AG10803 (cell line): ENCODE data around the gene LPAR6.
A peak's percentile ranks its signal among the peaks of the same experiment; 100 is the strongest.

Experiments
- DNase-seq: peaks from one replicate; pipeline ENCODE4 v3.0.0; 2010; ENCODE audit warnings: low read depth
- H3K4me3 ChIP-seq: 2 replicates; pipeline ENCODE4 v1.5.1; 2011; ENCODE audit warnings: mild to moderate bottlenecking, low read length, control low read depth
- TF ChIP-seq, protein P1 (sequence below): conservative IDR thresholded peaks from 2 replicates; pipeline ENCODE4 v1.5.1; 2011; ENCODE audit warnings: mild to moderate bottlenecking, low read length, control low read depth, inconsistent platforms

The LPAR6 gene

DNA sequence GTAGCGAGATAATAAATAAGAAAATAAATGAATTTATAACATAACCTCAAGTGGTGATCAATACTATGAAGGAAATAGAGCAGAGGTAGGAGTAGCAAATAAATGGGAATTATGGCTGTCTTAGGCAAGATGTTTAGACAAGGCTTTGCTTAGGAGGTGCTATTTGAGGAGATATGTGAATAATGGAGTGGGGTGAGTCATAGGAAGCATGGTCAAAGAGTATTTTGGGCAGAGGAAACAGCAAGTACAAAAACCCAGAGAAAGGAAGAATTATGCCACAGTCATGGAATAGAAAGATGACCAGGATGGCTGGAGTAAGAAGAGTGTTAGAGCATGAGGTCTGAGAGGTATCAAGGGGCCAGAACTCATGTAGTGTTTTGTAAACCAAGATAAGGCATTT is 33.6 kb upstream of the LPAR6 start:
- TF ChIP-seq, protein P1, sequence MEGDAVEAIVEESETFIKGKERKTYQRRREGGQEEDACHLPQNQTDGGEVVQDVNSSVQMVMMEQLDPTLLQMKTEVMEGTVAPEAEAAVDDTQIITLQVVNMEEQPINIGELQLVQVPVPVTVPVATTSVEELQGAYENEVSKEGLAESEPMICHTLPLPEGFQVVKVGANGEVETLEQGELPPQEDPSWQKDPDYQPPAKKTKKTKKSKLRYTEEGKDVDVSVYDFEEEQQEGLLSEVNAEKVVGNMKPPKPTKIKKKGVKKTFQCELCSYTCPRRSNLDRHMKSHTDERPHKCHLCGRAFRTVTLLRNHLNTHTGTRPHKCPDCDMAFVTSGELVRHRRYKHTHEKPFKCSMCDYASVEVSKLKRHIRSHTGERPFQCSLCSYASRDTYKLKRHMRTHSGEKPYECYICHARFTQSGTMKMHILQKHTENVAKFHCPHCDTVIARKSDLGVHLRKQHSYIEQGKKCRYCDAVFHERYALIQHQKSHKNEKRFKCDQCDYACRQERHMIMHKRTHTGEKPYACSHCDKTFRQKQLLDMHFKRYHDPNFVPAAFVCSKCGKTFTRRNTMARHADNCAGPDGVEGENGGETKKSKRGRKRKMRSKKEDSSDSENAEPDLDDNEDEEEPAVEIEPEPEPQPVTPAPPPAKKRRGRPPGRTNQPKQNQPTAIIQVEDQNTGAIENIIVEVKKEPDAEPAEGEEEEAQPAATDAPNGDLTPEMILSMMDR, result no peak
- no peak overlapping the region for H3K4me3 ChIP-seq
- DNase-seq, result peak; percentile 64

DNA sequence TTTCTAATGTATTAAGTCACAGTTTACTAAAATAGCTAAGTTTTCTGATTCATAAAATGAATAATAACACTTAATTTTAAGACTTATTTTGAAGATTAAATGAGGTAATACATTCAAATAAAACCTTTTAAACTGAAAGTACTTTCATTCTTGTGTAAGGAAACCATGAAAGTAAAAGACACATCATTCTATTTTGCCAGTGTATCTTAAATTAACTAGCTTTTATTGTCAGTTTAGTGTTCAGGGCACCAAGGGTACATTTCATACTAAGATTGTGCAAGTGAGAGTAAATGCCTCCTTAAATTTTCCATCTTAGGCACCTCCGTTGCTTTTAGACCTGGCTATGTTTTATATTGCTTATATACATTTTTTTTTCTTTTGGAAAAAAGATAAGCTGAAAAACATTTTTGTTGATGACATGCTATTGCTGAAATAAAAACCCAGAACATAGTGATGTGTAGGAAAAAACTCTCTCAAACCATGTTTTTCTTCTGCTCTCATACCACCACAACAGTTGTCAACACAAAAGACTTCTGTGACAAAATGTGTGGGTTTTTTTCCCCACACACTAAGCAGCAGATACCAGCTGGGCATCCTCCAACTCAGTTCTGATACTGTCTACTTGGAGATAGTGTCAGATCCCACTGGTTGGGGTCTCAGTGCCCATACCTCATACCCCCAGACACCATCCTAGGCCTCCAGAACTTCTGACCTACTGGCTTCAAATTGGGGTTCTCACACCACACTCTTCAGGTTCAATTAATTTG is 30.7 kb upstream of the LPAR6 start:
- TF ChIP-seq, protein P1, result no peak
- no peak for DNase-seq
- H3K4me3 ChIP-seq, result no peak overlapping the region

DNA sequence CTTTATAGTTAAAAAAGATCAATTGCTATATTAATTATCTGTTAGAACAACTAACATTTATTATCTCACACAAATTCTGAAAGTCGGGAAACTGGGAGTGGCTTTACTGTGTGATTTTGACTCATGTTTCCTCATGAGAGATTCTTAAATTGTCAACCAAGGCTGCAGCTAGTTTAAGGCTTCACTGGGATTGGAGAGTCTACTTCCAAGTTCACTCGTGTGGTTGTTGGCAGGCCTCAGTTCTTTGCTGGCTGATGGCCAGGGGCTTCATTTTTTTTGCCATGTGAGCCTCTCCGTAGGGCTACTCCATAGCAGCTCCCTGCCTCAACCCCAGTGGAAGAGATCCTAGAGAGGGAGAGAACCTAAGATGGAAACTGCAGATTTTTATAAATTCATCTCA is 24.5 kb upstream of the LPAR6 start:
- DNase-seq, result peak; percentile 37
- TF ChIP-seq, protein P1, result no peak
- H3K4me3 ChIP-seq, result no peak overlapping the region

DNA sequence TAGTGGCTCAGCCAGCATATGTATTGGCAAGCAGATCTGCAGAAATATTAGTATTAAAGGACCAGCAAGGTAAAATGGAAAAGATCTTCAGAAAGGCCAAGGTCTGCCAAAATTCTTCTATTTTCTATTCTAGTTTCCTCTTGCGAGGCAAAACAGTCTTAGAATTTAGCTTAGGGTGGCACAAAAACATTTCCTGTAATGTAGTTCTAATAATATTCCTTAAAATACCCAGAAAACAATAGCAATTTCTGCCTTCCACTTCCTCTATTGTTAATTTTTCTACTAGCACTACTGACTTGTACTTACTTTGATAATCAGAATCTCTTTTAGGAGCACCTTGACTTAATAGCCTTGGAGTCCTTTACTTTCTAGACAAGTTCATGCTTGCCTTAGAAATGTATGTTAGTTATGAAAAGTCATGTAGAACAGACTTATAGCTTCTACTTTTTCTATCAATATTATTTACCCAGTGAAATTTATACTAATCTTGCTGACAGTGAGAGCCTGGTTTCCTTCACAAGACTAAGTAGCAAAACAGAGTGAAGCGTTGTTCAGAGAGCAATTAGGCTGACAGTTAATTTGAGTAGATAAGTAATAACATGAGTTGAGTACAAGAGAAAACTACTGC is 23.9 kb upstream of the LPAR6 start:
- TF ChIP-seq, protein P1, result no peak
- no peak overlapping the region for H3K4me3 ChIP-seq
- DNase-seq, result no peak

DNA sequence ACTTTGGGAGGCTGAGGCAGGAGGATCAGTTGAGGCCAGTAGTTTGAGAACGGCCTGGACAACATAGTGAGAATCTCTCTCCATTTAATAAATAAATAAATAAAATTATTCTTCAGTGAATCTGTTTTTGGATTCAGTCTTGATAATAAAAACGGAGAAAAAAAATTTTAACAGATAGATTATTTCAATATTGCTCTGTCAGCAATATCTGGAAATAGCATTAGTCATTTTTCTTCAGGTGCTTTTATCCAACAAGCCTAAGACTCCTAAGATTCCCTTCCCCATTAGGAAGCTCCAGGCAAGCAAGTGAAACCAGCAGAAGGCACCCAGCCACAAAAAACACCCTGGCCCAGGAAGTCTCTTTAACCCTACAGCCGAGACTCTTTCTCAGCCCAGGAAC is 21.3 kb upstream of the LPAR6 start:
- H3K4me3 ChIP-seq, result no peak overlapping the region
- DNase-seq, result no peak
- TF ChIP-seq, protein P1, result no peak

DNA sequence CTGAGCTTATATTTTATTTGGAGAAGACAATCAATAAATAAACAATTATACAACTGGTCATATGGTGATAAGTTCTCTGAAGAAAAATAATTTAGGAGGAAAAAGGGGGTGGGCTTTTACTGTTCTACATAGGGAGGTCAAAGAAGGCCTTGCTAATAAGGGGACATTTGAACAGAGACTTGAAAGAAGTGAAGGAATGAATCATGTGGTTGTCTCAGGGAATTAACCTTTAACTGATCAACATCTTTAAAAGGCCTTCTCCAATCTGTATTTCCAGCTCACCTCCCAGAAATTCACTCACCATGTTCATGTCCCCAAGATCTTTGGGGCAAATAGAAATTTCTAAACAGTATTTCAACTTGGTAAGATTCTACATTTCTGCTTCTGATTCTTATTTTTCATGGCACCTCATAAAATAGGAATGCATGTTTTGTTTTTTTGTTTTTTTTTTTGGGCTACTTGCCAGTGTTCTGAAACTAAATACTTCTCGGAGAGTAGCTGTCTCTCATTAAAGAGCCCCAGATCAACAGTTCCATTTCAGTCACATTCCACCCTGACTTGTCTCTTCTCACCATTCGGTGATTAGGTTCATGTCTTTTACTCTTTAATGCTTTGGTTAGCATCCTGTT is 19.2 kb upstream of the LPAR6 start:
- peak; percentile 73 for DNase-seq
- no peak overlapping the region for H3K4me3 ChIP-seq
- TF ChIP-seq, protein P1, result no peak

DNA sequence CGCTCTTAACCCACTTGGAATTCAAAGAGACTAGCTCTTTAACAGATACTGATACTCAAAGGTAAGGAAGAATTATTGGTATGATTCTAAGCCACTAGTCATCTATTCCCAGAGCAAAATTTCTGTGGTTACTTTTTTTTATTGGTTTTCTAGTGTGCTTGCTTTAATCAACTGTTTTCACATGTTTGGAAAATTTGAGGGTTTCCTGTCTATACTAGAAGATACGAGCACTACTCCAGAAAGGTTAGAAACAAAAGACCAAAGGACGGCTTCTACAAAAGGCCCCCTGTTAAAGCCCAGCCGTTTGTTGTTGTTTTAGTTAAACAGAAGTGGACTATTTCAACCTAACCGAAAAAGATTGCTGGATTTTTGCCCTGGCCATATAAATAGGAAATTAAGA is 18.5 kb upstream of the LPAR6 start:
- peak; percentile 55 for DNase-seq
- H3K4me3 ChIP-seq, result no peak overlapping the region
- TF ChIP-seq, protein P1, result no peak
